GM12801 (cell line): ENCODE data around the gene TRIM17.

Experiments used
- TF ChIP-seq, protein P1 (sequence below): IDR thresholded peaks from one replicate; pipeline ENCODE4 v1.5.1; 2011; ENCODE audit warnings: control low read depth; ENCODE audit not compliant: insufficient read length; ENCODE audit errors: extremely low read depth

Gene TRIM17

DNA sequence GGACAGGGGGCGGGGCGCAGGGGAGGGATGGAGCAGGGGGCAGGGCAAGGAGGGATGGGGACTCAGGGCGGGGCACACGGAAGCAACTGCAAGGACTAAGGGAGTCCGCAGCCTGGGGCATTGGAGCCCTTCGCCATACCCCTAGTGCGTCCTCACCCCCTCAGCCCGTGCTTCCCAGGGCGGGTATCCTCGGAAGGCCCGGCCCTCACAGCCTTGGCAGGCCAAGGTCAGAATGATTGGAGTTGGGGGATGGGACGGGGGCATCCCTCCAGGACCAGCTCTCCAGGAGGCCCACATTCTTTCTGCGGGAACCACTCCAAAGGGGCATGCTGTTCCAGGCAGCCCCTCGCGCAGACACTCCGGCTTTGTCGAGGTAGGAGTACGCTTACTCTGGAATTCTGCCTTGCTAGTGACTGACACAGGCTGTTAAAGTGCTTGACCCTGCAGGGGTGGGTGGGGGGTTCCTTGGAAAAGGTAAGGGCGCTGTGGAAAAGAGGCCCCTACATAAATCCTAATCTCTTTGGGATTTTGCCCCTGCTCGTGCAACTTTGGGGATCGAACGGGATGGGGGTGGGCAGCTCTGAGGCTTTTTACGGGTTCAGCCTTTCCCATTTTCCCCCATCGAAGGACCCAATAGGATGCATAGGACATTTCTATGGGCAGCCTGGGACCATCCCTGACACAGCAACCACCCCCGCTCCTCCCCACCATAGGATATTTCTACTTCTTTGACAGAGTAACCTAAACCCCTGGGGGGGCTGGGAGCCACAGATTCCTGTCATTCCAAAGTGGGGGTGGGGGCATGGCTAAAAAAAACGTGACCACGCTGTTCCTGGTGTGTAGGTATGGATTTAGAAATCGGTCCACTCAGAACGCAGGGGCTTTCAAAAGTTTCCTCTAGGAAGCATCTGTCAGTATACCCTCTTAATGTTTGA, 9.3 kb downstream of the TRIM17 start:
- TF ChIP-seq, protein P1, sequence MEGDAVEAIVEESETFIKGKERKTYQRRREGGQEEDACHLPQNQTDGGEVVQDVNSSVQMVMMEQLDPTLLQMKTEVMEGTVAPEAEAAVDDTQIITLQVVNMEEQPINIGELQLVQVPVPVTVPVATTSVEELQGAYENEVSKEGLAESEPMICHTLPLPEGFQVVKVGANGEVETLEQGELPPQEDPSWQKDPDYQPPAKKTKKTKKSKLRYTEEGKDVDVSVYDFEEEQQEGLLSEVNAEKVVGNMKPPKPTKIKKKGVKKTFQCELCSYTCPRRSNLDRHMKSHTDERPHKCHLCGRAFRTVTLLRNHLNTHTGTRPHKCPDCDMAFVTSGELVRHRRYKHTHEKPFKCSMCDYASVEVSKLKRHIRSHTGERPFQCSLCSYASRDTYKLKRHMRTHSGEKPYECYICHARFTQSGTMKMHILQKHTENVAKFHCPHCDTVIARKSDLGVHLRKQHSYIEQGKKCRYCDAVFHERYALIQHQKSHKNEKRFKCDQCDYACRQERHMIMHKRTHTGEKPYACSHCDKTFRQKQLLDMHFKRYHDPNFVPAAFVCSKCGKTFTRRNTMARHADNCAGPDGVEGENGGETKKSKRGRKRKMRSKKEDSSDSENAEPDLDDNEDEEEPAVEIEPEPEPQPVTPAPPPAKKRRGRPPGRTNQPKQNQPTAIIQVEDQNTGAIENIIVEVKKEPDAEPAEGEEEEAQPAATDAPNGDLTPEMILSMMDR = no peak

DNA sequence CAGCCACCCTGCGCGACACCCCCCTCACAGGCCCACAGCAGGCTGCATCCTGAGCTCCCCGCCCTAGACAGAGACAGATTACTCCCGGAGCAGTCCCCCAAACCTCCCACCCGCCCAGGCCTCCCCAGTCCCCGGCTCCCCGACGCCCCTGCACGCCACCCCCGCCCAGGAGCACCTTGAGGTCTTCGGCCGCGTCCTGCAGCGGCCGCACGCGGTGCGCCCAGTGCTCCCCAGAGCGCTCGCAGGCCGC, 10.8 kb downstream of the TRIM17 start:
- TF ChIP-seq, protein P1 = no peak

DNA sequence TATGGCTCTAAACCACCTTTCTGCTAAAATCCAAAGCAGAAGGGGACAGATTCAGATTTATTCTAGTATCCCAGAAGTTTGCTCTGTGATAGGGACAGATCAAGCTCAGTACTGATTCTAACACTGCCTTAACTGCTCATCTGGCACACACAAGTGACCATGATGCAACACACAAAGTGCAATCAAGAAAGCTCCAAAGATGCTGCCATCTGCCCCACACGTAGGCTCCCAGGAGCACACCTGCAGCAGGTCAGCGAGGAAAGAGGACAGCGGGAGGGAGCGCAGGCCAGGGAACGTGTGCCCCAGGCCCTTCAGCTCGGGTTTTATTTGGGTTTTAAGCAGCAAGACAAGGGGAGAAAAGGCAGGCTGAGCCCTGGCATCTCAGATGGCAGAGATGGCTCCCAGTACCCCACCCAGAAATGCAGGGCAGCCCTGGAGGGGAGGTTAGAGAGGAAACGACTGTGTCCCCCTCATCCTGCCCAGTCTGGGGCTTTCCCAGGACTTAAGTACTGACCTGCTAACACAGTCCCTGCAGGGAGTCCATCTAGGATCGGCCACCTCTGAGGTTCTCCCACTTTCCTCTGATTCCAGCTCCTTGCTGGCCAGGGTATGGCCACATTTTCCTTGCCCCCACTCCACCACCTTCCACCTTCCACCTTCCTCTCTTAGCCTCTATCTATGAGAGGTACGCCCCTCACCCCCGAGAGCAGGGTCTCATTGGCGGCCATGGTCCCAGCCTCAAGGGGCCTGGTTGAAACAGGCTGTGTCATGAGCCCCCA, 11.3 kb downstream of the TRIM17 start:
- TF ChIP-seq, protein P1 = no peak

DNA sequence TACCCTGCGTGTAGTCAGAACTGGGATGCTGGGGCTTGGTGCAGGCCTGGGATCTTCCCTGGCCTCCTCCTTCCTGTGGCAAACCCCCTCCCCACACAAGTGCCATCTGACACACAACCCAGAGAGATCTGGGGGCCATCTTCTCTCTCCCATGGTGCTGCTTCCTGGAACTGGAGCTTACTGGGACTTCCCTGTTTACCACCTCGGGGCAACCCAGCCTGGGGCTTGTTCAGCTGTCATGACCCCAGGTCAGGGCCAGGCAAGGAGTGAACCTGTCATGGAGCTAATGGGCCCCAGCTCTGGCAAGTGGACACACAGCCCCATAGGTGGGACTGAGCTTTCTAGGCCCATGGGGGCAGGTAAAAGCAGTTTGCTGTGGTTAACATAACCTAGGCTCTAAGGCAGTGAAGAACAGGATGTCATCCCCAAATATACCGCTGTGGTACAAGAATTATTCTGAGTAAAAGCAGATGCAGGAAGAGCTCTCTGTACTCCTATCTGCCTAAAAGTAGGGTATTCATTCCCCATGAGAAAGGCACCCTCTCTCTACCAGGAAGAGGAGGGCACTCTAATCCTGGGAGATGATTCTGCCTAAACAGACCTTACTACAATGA, 12.4 kb downstream of the TRIM17 start:
- TF ChIP-seq, protein P1 = no peak

DNA sequence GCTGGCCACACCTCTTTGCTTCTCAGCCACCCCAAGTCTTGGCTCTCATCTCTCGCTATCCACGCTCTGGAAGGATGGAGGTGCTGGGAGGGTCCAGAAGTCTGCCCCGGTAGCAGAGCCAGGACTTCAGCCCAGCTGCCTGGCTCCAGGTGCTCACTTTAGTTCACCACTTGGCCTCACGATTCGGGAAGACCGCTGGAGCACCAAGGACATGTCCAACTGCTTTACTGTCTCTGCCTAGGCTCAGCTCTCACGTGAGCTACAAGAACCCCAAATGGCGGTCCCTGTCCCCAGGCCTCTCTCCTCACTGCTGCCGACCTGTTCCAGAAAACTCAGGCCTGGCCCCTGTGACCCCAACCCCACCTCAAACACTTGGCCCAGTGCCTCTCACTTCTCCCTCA, 13.4 kb downstream of the TRIM17 start:
- TF ChIP-seq, protein P1 = no peak

DNA sequence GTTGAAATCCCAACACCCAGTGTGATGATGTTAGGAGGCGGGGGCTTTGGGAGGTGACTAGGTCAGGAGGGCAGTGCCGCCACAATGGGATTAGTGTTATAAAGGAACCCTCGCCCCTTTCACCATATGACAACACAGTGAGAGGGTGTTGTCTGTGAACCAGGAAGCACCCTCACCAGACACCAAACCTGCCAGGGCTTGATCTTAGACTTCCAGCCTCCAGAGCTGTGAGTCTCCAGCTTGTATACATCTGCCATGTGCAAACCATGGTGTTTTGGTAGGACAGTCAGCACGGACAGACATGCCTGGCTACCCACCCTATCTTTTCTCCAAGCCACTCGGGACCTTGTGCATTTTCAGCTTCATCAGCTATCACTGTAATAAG, 14.0 kb downstream of the TRIM17 start:
- TF ChIP-seq, protein P1 = no peak

DNA sequence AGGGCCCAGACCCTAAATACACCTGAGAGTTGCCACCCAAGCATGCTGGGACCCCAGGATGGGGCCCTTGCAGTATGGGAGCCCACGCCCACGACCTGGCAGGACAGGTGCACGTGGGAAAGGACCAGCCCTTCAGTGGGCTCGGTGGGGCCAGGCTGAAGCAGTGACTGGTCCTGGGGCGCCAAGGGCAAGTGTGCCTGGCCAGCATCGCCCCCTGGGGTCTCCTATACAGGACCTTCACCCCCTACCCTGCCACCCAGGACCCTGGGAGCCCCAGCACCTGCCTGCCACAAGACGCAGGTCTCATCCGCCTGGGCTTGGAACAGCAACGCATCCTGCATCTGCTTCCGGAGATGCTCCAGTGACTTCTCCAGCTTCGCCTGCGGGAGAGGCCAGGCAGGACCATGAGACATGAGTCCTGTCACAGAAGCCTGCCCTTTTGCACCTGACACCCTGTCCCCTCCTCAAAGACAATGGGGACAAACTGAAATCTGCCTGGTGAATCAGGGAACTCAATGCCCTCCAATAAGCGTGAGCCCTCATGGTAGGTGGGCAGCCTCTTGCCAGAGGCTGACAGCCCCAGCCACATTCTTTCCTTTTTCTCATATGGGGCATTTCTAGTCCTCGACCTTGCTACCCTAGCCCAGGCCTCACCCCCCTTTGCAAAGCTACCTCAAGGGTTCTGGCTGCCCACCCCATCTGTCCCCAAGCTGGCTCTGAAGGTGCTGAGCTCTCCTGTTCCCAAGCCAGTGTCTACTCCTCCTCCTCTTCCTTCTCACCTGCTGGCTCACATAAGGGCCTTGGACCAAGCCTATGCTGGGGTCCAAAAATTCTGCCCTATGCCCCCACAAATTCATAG, 14.7 kb downstream of the TRIM17 start:
- TF ChIP-seq, protein P1 = no peak
